Activated CD8-positive, alpha-beta T cell treated with anti-CD3 and anti-CD28 coated beads, Interleukin-2, amount 10 ng/mL, durations not matched to agents 7 days and 5 days (primary cell): ENCODE data around the gene ZNF714. TPM values are rescaled to one million over a fixed set of nuclear protein-coding genes. Genes with fewer than 3 reads are reported as not detected.

Source experiments
- ATAC-seq: fragments of 150-1000 bp; cut with Tn5 transposase; one replicate; pipeline ENCODE4 v1.10.0; 2021; ENCODE audit warnings: moderate library complexity
- CTCF ChIA-PET: fragments of 350-600 bp; sonication (Branson Sonifier 250); formaldehyde crosslinking; loops from one replicate; lab custom pipeline; 2021; ENCODE audit warnings: antibody characterized with exemption; lab: Charles Lee
- POLR2A ChIA-PET: fragments of 350-600 bp; sonication (Branson Sonifier 250); formaldehyde crosslinking; loops from one replicate; lab custom pipeline; 2021; ENCODE audit warnings: antibody characterized with exemption; lab: Charles Lee
- DNase-seq: peaks from one replicate; pipeline ENCODE4 v3.0.0-alpha.2; 2020
- H3K27ac Mint-ChIP-seq: one replicate; pipeline ENCODE4 v1.8.0; 2021; ENCODE audit warnings: mild to moderate bottlenecking, mixed read lengths
- H3K27me3 Mint-ChIP-seq: one replicate; pipeline ENCODE4 v1.8.0; 2021; ENCODE audit warnings: low read depth, mixed read lengths
- H3K36me3 Mint-ChIP-seq: one replicate; pipeline ENCODE4 v1.8.0; 2021; ENCODE audit warnings: low read depth, mixed read lengths
- H3K4me1 Mint-ChIP-seq: one replicate; pipeline ENCODE4 v1.8.0; 2021; ENCODE audit warnings: low read depth, mixed read lengths
- H3K4me3 Mint-ChIP-seq: one replicate; pipeline ENCODE4 v1.8.0; 2021; ENCODE audit warnings: mild to moderate bottlenecking, mixed read lengths
- H3K9me3 Mint-ChIP-seq: one replicate; pipeline ENCODE4 v1.8.0; 2022; ENCODE audit warnings: mixed read lengths; ENCODE audit not compliant: insufficient read depth
- total RNA-seq, 2 experiments: library from RNA; stranded (reverse); gene quantifications; one replicate each; pipeline ENCODE4 v1.2.3, GENCODE V29; 2021

Gene ZNF714
- total RNA-seq, 2 experiments from 2014 or later: 18.5 to 20.0 TPM

DNA sequence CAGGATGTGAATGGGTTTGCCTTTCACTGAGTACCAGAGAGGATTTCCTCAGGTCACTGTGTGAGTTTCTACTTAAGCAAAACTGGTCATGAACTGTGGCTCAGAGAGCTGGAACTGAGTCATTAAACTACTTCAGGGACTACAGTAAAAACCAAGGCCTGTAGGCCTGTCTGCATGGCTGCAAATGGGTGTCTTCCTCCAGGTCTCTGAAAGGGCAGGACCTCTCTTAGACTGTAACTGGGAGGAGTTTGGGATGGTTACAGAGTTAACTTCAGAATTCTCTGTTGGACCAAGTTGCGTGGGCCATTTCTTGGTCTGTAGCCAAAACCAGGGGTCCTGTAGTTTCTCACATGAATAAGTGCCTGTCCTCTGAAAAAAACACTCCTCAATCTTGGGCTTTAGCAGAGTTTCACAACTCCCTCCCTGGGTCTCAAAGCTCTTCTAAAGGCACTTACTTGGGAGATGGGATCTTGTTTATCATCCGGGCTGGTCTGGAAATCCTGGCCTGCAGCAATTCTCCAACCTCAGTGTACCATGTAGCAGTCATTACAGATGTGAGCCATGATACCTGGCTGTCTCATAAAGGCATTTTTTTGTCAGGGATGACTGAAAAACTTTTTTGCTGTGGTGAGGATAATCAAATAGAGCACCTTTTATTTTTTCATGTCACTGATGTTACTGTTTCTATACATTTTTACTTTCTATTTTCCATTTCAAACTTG lies 19.7 kb downstream of the ZNF714 start:
- POLR2A ChIA-PET: interaction anchor here (1.0 kb wide), 1 partner anchor 19 kb away, joined by 3 read pairs; no protein-coding TSS in a partner anchor
- DNase-seq: no peak
- H3K9me3 Mint-ChIP-seq: peaks cover 6% of the 10 kb centered on the region
- H3K27ac Mint-ChIP-seq: no peak overlapping the region
- no peak for ATAC-seq
- H3K4me1 Mint-ChIP-seq: peaks cover 9% of the 10 kb centered on the region
- H3K4me3 Mint-ChIP-seq: no peak overlapping the region
- H3K36me3 Mint-ChIP-seq: peaks cover 53% of the 10 kb centered on the region
- H3K27me3 Mint-ChIP-seq: no peaks in the 10 kb centered on the region
- CTCF ChIA-PET: no interaction called here

DNA sequence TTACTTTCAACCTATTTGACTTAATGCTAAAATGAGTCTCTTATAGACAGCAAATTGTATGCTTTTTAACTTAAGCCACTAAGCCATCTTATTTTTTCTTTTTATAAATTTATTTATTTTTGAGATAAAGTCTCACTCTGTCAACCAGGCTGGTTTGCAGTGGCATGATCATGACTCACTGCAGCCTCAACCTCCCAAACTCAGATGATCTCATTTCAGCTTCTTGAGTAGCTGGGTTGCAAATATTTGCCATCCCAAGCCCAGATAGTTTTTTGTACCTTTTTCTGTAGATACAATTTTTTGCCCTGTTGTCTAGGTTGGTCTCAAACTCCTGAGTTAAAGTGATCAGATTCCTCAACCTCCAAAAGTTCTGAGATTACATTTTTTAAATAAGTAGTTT lies 27.1 kb downstream of the ZNF714 start:
- CTCF ChIA-PET: no interaction called here

DNA sequence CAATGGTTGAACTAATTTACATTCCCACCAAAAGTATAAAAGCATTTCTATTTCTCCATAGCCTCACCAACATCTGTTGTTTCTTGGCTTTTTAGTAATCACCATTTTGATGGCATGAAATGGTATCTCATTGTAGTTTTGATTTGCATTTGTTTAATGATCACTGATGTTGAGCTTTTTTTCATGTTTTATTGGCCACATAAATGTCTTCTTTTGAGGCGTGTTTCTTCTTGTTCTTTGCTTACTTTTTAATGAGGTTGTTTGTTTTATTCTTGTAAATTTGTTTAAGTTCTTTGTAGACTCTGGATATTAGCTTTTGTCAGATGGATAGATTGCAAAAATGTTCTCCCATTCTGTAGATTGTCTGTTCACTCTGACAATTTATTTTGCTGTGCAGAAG lies 28.2 kb downstream of the ZNF714 start:
- H3K27me3 Mint-ChIP-seq: no peaks in the 10 kb centered on the region
- DNase-seq (no peak), ATAC-seq (no peak)
- CTCF ChIA-PET: no interaction called here
- H3K9me3 Mint-ChIP-seq: peaks cover 34% of the 10 kb centered on the region
- no peak overlapping the region for H3K27ac Mint-ChIP-seq
- no peaks in the 10 kb centered on the region for H3K4me1 Mint-ChIP-seq
- no peak overlapping the region for H3K4me3 Mint-ChIP-seq
- peaks cover 73% of the 10 kb centered on the region for H3K36me3 Mint-ChIP-seq
- POLR2A ChIA-PET: no interaction called here

More for the DNA sequence above, 27.1 kb downstream of the ZNF714 start:
- no peak for DNase-seq
- Mint-ChIP-seq H3K36me3 (peaks cover 72% of the 10 kb centered on the region), H3K9me3 (peaks cover 26% of the 10 kb centered on the region), H3K4me1 (no peaks in the 10 kb centered on the region), H3K27ac (no peak overlapping the region), H3K27me3 (no peaks in the 10 kb centered on the region), H3K4me3 (no peak overlapping the region)
- no peak for ATAC-seq
- POLR2A ChIA-PET: no interaction called here

DNA sequence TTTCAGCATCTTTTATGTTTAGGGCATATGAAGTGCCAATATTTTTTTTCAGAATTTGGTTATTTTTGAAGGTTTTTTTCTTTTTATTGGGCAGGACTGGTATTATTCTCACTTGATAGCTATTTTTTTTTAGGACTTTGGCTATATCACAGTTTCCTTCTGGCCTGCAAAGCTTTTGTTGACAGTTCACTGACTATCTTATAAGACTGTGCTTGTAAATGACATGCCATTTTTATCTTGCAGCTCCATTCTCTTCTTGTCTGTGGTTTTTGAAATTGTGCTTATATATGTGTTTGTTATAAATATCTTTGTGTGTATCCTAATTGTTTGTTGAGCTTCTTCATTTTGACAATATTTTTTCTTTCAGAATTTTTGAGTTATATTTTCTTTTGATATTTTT lies 33.4 kb downstream of the ZNF714 start:
- Mint-ChIP-seq H3K4me1 (no peaks in the 10 kb centered on the region), H3K9me3 (peaks cover 51% of the 10 kb centered on the region), H3K36me3 (peaks cover 72% of the 10 kb centered on the region), H3K4me3 (no peak overlapping the region), H3K27ac (no peak overlapping the region), H3K27me3 (no peaks in the 10 kb centered on the region)
- DNase-seq (no peak), ATAC-seq (no peak)
- CTCF ChIA-PET: no interaction called here
- POLR2A ChIA-PET: no interaction called here

DNA sequence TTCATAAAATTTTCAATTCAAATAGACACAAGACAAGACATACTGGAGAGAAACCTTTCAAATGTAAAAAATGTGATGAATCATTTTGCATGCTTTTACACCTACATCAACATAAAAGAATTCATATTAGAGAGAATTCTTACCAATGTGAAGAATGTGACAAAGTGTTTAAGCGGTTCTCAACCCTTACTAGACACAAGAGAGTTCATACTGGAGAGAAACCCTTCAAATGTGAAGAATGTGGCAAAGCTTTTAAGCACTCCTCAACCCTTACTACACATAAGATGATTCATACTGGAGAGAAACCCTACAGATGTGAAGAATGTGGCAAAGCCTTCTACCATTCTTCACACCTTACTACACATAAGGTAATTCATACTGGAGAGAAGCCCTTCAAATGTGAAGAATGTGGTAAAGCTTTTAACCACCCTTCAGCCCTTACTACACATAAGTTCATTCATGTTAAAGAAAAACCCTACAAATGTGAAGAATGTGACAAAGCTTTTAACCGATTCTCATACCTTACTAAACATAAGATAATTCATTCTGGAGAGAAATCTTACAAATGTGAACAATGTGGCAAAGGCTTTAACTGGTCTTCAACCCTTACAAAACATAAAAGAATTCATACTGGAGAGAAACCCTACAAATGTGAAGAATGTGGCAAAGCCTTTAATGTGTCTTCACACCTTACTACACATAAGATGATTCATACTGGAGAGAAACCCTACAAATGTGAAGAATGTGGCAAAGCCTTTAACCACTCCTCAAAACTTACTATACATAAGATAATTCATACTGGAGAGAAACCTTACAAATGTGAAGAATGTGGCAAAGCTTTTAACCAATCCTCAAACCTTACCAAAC lies 35.3 kb downstream of the ZNF714 start:
- ChIA-PET CTCF (no interaction called here), POLR2A (no interaction called here)
- H3K27ac Mint-ChIP-seq: no peak overlapping the region
- H3K4me3 Mint-ChIP-seq: no peak overlapping the region
- H3K27me3 Mint-ChIP-seq: no peaks in the 10 kb centered on the region
- DNase-seq (no peak), ATAC-seq (no peak)
- peaks cover 61% of the 10 kb centered on the region for H3K36me3 Mint-ChIP-seq
- no peaks in the 10 kb centered on the region for H3K4me1 Mint-ChIP-seq
- H3K9me3 Mint-ChIP-seq: peaks cover 41% of the 10 kb centered on the region

DNA sequence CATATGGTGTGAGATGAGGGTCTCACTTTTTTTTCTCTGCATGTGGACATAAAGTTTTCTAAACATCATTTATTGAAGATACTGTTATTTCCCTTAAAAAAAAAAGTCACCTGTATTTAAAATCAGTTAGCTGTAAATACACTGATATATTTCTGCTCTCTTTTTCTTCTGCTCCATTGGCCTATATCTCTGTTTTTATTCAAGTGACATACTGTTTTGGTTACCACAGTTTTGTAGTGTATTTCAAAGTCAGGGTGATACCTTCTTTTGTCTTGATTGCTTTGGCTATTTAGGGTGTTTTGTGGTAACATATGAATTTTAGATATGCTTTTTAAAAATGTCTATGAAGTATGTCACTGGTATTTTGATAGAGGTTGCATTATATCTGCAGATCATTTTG lies 44.1 kb downstream of the ZNF714 start:
- H3K27ac Mint-ChIP-seq: no peak overlapping the region
- H3K36me3 Mint-ChIP-seq: peaks cover 23% of the 10 kb centered on the region
- no peaks in the 10 kb centered on the region for H3K4me1 Mint-ChIP-seq
- no peak for ATAC-seq
- no peak for DNase-seq
- no peak overlapping the region for H3K4me3 Mint-ChIP-seq
- H3K27me3 Mint-ChIP-seq: no peaks in the 10 kb centered on the region
- POLR2A ChIA-PET: no interaction called here
- peaks cover 8% of the 10 kb centered on the region for H3K9me3 Mint-ChIP-seq
- CTCF ChIA-PET: no interaction called here

DNA sequence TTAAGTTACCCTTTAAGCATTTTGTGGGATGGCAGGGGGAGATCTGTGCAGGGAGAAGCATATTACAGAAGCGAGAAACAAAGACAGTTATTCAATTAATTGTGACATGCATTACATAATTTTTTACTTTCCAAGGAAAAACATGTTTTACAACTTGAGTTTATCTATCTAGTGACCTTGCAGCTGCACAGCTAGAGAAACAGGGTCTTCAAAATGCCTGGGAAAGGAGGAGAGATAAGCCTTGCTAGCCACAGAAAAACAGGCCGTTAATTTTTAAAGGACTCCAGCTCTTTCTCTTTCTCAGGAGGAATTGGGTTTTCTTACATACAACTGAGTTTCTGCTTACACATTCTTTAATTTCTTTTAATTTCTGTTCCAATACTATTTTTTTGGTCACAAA lies 45.0 kb downstream of the ZNF714 start:
- Mint-ChIP-seq H3K36me3 (peaks cover 20% of the 10 kb centered on the region), H3K9me3 (peaks cover 8% of the 10 kb centered on the region), H3K4me1 (no peaks in the 10 kb centered on the region), H3K27ac (no peak overlapping the region), H3K27me3 (no peaks in the 10 kb centered on the region), H3K4me3 (no peak overlapping the region)
- POLR2A ChIA-PET: no interaction called here
- CTCF ChIA-PET: no interaction called here
- no peak for DNase-seq
- no peak for ATAC-seq

DNA sequence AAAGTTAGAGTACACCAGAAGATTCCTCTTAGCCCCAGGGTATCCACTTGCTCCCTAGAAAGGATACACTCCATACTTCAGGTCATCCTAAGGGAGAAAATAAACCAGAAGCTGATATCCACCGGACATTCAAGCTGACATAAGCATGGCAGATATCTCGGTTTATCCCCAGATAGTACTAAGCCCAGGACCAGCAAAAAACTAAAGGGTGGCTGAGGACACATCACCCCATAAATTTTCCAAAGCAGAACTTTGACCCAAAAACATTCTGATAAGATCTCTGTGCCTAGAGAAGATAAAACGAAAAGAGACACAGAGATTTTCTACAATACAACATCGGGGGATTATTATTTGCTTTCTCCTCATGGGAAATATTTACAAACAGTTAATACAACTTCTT lies 45.9 kb downstream of the ZNF714 start:
- H3K27me3 Mint-ChIP-seq: no peaks in the 10 kb centered on the region
- no peak overlapping the region for H3K27ac Mint-ChIP-seq
- no peak overlapping the region for H3K4me3 Mint-ChIP-seq
- ChIA-PET POLR2A (no interaction called here), CTCF (no interaction called here)
- peaks cover 12% of the 10 kb centered on the region for H3K36me3 Mint-ChIP-seq
- H3K9me3 Mint-ChIP-seq: peaks cover 8% of the 10 kb centered on the region
- DNase-seq (no peak), ATAC-seq (no peak)
- no peaks in the 10 kb centered on the region for H3K4me1 Mint-ChIP-seq

DNA sequence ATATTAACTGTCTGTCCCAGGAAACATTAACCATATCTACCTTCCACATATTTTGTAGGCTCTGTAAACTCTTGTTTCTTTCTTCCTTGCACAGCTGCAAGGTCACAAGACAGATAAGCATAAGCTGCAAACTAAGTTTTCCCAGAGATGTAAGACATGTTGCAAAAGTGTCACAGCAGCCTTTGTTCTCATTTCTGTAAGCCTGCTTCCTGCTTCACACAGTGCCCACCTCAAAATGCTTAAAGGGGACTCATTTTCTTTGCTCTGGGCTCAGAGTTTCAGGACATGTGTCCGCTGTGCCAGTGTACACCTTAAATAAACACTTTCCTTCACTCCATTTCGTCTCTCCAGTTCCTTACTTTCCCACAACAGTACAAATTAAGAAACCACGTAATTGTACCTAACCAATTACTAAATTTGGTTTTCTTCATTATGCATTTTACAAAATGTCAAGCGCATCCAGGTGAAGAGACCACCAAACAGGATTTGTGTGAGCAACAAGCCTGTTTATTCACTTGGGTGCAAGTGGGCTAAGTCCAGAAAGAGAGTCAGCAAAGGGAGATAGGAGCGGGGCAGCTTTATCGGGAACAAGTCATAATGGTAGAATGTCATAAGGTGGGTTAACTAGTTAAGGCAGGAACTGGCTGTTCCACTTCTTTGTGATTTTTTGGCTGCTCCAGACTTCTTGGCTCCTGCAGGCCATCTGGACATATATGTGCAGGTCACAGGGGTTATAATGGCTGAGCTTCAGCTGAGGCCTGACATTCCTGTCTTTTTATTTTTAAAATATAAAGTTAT lies 47.1 kb downstream of the ZNF714 start:
- Mint-ChIP-seq H3K4me3 (no peak overlapping the region), H3K27ac (no peak overlapping the region), H3K9me3 (peaks cover 19% of the 10 kb centered on the region), H3K27me3 (no peaks in the 10 kb centered on the region), H3K36me3 (peaks cover 14% of the 10 kb centered on the region), H3K4me1 (peaks cover 4% of the 10 kb centered on the region)
- ChIA-PET CTCF (no interaction called here), POLR2A (no interaction called here)
- no peak for ATAC-seq
- DNase-seq: no peak

DNA sequence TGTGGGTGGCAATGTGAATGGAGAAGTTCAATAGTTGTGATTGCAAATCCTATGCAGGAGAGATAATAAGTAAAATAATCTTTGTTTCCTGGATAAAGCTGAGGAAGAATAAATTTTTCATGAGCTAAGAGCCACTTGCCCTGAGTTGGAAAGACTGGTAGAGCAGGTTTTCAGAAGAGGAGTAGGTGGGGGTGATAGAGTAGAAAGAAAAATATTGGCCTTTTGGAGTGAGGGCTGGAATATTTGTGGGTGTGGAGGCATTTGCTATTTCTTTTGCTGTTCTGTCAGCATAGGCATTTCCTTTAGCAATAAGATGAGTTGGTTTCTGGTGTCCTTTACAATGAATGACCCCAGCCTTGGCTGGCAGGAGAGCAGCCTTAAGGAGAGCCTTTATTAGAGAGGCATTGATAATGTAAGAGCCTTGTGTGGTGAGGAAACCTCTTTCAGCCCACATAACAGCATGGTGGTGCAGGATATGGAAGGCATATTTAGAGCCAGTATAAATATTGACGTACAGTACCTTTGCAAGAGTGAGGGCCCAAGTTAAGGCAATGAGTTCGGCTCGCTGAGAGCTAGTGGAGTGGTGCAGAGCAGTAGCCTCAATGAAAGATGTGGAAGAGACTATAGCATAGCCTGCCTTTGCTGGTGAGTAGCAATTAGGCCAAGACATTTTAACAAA lies 48.2 kb downstream of the ZNF714 start:
- Mint-ChIP-seq H3K9me3 (peaks cover 20% of the 10 kb centered on the region), H3K27me3 (no peaks in the 10 kb centered on the region), H3K36me3 (peaks cover 13% of the 10 kb centered on the region), H3K4me1 (peaks cover 12% of the 10 kb centered on the region), H3K4me3 (no peak overlapping the region), H3K27ac (no peak overlapping the region)
- DNase-seq (no peak), ATAC-seq (no peak)
- CTCF ChIA-PET: no interaction called here
- POLR2A ChIA-PET: interaction anchor here (0.7 kb wide), 1 partner anchor 483 kb away, joined by 3 read pairs; no protein-coding TSS in a partner anchor

DNA sequence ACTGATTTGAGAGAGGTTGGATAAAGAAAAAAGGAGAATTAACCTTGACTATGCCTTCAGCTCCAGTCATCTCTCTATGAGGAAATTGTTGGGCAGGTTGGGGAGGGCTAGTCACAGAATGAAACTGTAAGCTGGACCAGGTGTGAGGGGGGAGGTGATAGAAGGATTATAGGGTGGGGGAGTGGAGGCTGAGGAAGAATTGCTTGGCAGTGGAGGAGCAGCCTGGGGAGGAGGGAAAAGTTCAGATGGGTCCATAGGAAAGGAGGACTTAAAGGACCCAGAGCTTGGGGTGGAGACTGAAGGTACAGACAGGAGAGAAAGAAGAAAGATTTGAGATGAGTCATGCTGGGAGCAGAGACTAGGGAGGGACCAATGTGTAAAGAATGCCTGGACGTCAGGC lies 51.6 kb downstream of the ZNF714 start:
- no peaks in the 10 kb centered on the region for H3K27me3 Mint-ChIP-seq
- CTCF ChIA-PET: interaction anchor here (1.3 kb wide), 1 partner anchor 8 kb away, joined by 3 read pairs; the partner anchor contains the start of gene ZNF431
- peaks cover 12% of the 10 kb centered on the region for H3K4me1 Mint-ChIP-seq
- H3K36me3 Mint-ChIP-seq: peaks cover 5% of the 10 kb centered on the region
- peaks cover 17% of the 10 kb centered on the region for H3K9me3 Mint-ChIP-seq
- ATAC-seq (no peak), DNase-seq (no peak)
- H3K4me3 Mint-ChIP-seq: no peak overlapping the region
- POLR2A ChIA-PET: no interaction called here
- no peak overlapping the region for H3K27ac Mint-ChIP-seq
